ENCODE results near the gene HAUS8.

DNA sequence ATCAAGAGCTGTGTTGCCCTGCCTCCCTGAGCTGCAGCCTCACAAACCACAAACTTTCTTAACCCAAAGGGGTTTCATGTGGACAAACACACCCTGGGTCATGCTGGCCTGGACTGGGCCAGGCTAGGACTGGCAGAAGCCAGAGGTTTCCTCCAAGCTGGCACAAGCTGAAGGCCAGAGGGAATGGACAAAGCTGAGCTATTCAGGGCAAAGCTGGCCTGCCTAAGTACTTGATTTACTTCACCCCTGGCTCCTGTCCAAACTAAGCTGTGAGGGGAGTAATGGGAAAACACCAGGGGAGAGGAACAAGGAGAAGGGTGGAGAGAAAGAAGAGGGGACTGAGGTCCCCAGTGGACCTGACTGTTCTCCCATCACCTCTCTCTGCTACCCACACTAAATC is 54.9 kb downstream of the HAUS8 start:
- TF ChIP-seq, protein P1, sequence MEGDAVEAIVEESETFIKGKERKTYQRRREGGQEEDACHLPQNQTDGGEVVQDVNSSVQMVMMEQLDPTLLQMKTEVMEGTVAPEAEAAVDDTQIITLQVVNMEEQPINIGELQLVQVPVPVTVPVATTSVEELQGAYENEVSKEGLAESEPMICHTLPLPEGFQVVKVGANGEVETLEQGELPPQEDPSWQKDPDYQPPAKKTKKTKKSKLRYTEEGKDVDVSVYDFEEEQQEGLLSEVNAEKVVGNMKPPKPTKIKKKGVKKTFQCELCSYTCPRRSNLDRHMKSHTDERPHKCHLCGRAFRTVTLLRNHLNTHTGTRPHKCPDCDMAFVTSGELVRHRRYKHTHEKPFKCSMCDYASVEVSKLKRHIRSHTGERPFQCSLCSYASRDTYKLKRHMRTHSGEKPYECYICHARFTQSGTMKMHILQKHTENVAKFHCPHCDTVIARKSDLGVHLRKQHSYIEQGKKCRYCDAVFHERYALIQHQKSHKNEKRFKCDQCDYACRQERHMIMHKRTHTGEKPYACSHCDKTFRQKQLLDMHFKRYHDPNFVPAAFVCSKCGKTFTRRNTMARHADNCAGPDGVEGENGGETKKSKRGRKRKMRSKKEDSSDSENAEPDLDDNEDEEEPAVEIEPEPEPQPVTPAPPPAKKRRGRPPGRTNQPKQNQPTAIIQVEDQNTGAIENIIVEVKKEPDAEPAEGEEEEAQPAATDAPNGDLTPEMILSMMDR (IDR thresholded peaks at IDR 0.05), result no peak
- no peak for TF ChIP-seq POLR2A (IDR thresholded peaks at IDR 0.05)
